Immature natural killer cell (primary cell): ENCODE data around the gene L3MBTL3. TPM values are rescaled to one million over a fixed set of nuclear protein-coding genes. Genes with fewer than 3 reads are reported as not detected.

Experiments
- DNase-seq, 3 donors: peaks; one replicate each; pipeline ENCODE4 v3.0.0; 2022; ENCODE audit warnings: mixed read lengths in 1 of 3
- H3K27ac Mint-ChIP-seq, 6 donors: one replicate each; pipeline ENCODE4 v1.8.0; 2020; ENCODE audit warnings: mixed read lengths in 6 of 6, mild to moderate bottlenecking in 5 of 6, inconsistent platforms in 4 of 6, moderate library complexity in 3 of 6
- H3K27me3 Mint-ChIP-seq, 3 donors: one replicate each; pipeline ENCODE4 v1.8.0; 2020 to 2021; ENCODE audit warnings: low read depth in 3 of 3, mild to moderate bottlenecking in 3 of 3, mixed read lengths in 3 of 3, moderate library complexity in 3 of 3, inconsistent platforms in 1 of 3
- H3K36me3 Mint-ChIP-seq, 3 donors: one replicate each; pipeline ENCODE4 v1.8.0; 2020; ENCODE audit warnings: mixed read lengths in 3 of 3, inconsistent platforms in 2 of 3, mild to moderate bottlenecking in 2 of 3
- H3K4me1 Mint-ChIP-seq, 2 donors: one replicate each; pipeline ENCODE4 v1.8.0; 2020; ENCODE audit warnings: inconsistent platforms in 2 of 2, mild to moderate bottlenecking in 2 of 2, mixed read lengths in 2 of 2, moderate library complexity in 1 of 2
- H3K4me3 Mint-ChIP-seq, 5 donors: one replicate each; pipeline ENCODE4 v1.8.0; 2020; ENCODE audit warnings: mild to moderate bottlenecking in 5 of 5, mixed read lengths in 5 of 5, inconsistent platforms in 3 of 5, moderate library complexity in 3 of 5
- H3K9me3 Mint-ChIP-seq, 6 donors: one replicate each; pipeline ENCODE4 v1.8.0; 2020; ENCODE audit warnings: mild to moderate bottlenecking in 6 of 6, mixed read lengths in 6 of 6, inconsistent platforms in 4 of 6, moderate library complexity in 3 of 6
- polyA plus RNA-seq, 3 donors: library from polyadenylated mRNA; unstranded; fragments of 300-500 nt; fragmentation: Illumina TruSeq; gene quantifications; one replicate each; pipeline ENCODE4 v1.2.3, GENCODE V29; 2021

Gene L3MBTL3
- polyA plus RNA-seq = 1 to 10 TPM; 2.3 to 5.3 (median 4.3) TPM

- Mint-ChIP-seq H3K36me3 (peaks cover 0 to 5% (median 4%) of the 10 kb centered on the region in 3 donors), H3K27ac (peak within 1 kb of the TSS; percentile 85 to 97 (median 93)), H3K27me3 (peaks cover 10 to 13% (median 11%) of the 10 kb centered on the region in 3 donors), H3K4me1 (peaks cover 7 to 16% of the 10 kb centered on the region in 2 donors), H3K9me3 (no peaks in the 10 kb centered on the region), H3K4me3 (peak within 1 kb of the TSS; percentile 99 to 100 (median 100))
- peak; percentile 81 to 85 (median 83) for DNase-seq
Observed at GRCh38 chr6:130018292-130018743, at the start of gene L3MBTL3. TSS of gene L3MBTL3 (plus strand) at chr6:130018581. CDS start at chr6:130042700, 24,119 bp downstream.

- Mint-ChIP-seq H3K27ac (no peak overlapping the region), H3K36me3 (no peaks in the 10 kb centered on the region), H3K9me3 (peaks cover 0 to 2% (median 0%) of the 10 kb centered on the region in 6 donors), H3K27me3 (peaks cover 2 to 4% (median 3%) of the 10 kb centered on the region in 3 donors), H3K4me1 (no peaks in the 10 kb centered on the region), H3K4me3 (no peak overlapping the region)
- no peak for DNase-seq
Observed at GRCh38 chr6:129969064-129969463, 49.3 kb upstream of the L3MBTL3 start.

- peaks cover 6 to 19% (median 9%) of the 10 kb centered on the region in 6 donors for H3K9me3 Mint-ChIP-seq
- peaks cover 0 to 10% (median 7%) of the 10 kb centered on the region in 3 donors for H3K36me3 Mint-ChIP-seq
- peaks cover 0 to 2% (median 1%) of the 10 kb centered on the region in 3 donors for H3K27me3 Mint-ChIP-seq
- H3K4me3 Mint-ChIP-seq = no peak overlapping the region
- no peaks in the 10 kb centered on the region for H3K4me1 Mint-ChIP-seq
- DNase-seq = no peak
- no peak overlapping the region for H3K27ac Mint-ChIP-seq
Observed at GRCh38 chr6:129976110-129976509, 42.3 kb upstream of the L3MBTL3 start.

- Mint-ChIP-seq H3K4me3 (no peak overlapping the region), H3K9me3 (peaks cover 6 to 19% (median 9%) of the 10 kb centered on the region in 6 donors), H3K27ac (no peak overlapping the region), H3K36me3 (peaks cover 0 to 10% (median 7%) of the 10 kb centered on the region in 3 donors), H3K27me3 (peaks cover 0 to 3% (median 1%) of the 10 kb centered on the region in 3 donors), H3K4me1 (no peaks in the 10 kb centered on the region)
- DNase-seq = no peak
Observed at GRCh38 chr6:129978148-129978916, 40.0 kb upstream of the L3MBTL3 start.

GRCh38 chr6:129980821-129981220 lies 37.6 kb upstream of the L3MBTL3 start:
- Mint-ChIP-seq H3K4me3 (no peak overlapping the region), H3K9me3 (peaks cover 6 to 19% (median 9%) of the 10 kb centered on the region in 6 donors), H3K36me3 (peaks cover 0 to 10% (median 7%) of the 10 kb centered on the region in 3 donors), H3K4me1 (peaks cover 0 to 5% of the 10 kb centered on the region in 2 donors), H3K27me3 (peaks cover 0 to 3% (median 1%) of the 10 kb centered on the region in 3 donors), H3K27ac (no peak overlapping the region)
- DNase-seq = no peak

- H3K27ac Mint-ChIP-seq = no peak overlapping the region
- peaks cover 6 to 19% (median 9%) of the 10 kb centered on the region in 6 donors for H3K9me3 Mint-ChIP-seq
- peaks cover 0 to 5% of the 10 kb centered on the region in 2 donors for H3K4me1 Mint-ChIP-seq
- H3K4me3 Mint-ChIP-seq = no peak overlapping the region
- no peak for DNase-seq
- H3K36me3 Mint-ChIP-seq = peaks cover 0 to 10% (median 7%) of the 10 kb centered on the region in 3 donors
- peaks cover 0 to 3% (median 1%) of the 10 kb centered on the region in 3 donors for H3K27me3 Mint-ChIP-seq
Observed at GRCh38 chr6:129981598-129981997, 36.8 kb upstream of the L3MBTL3 start.

- H3K9me3 Mint-ChIP-seq = no peaks in the 10 kb centered on the region
- H3K27ac Mint-ChIP-seq = peak overlapping the region in 4 of 6 donors; percentile 5 to 45 (median 11)
- H3K27me3 Mint-ChIP-seq = peaks cover 2 to 4% (median 3%) of the 10 kb centered on the region in 3 donors
- peak overlapping the region; percentile 15 to 38 (median 26) for H3K4me3 Mint-ChIP-seq
- no peaks in the 10 kb centered on the region for H3K36me3 Mint-ChIP-seq
- peak in 2 of 3 donors; percentile 2 to 3 for DNase-seq
- peaks cover 12 to 20% of the 10 kb centered on the region in 2 donors for H3K4me1 Mint-ChIP-seq
Observed at GRCh38 chr6:129989396-129989795, 29.0 kb upstream of the L3MBTL3 start.

- Mint-ChIP-seq H3K4me1 (peaks cover 12 to 15% of the 10 kb centered on the region in 2 donors), H3K27me3 (peaks cover 0 to 6% (median 5%) of the 10 kb centered on the region in 3 donors), H3K36me3 (no peaks in the 10 kb centered on the region), H3K4me3 (no peak overlapping the region), H3K27ac (no peak overlapping the region), H3K9me3 (no peaks in the 10 kb centered on the region)
- DNase-seq = no peak
Observed at GRCh38 chr6:129992881-129993280, 25.5 kb upstream of the L3MBTL3 start.

GRCh38 chr6:129994410-129994809 lies 24.0 kb upstream of the L3MBTL3 start:
- H3K36me3 Mint-ChIP-seq = no peaks in the 10 kb centered on the region
- H3K9me3 Mint-ChIP-seq = no peaks in the 10 kb centered on the region
- H3K27ac Mint-ChIP-seq = no peak overlapping the region

GRCh38 chr6:129996387-129996786 lies 22.0 kb upstream of the L3MBTL3 start:
- H3K9me3 Mint-ChIP-seq = no peaks in the 10 kb centered on the region
- no peaks in the 10 kb centered on the region for H3K36me3 Mint-ChIP-seq
- no peak overlapping the region for H3K27ac Mint-ChIP-seq
- peaks cover 0 to 8% (median 6%) of the 10 kb centered on the region in 3 donors for H3K27me3 Mint-ChIP-seq
- H3K4me3 Mint-ChIP-seq = no peak overlapping the region
- H3K4me1 Mint-ChIP-seq = no peaks in the 10 kb centered on the region
- no peak for DNase-seq

More at GRCh38 chr6:129994410-129994809, 24.0 kb upstream of the L3MBTL3 start:
- Mint-ChIP-seq H3K4me3 (no peak overlapping the region), H3K4me1 (peaks cover 5 to 6% of the 10 kb centered on the region in 2 donors), H3K27me3 (peaks cover 0 to 5% (median 5%) of the 10 kb centered on the region in 3 donors)
- no peak for DNase-seq

GRCh38 chr6:130000526-130001421 lies 17.6 kb upstream of the L3MBTL3 start:
- DNase-seq = no peak
- Mint-ChIP-seq H3K27me3 (peaks cover 0 to 11% (median 6%) of the 10 kb centered on the region in 3 donors), H3K36me3 (no peaks in the 10 kb centered on the region), H3K9me3 (no peaks in the 10 kb centered on the region), H3K4me3 (no peak overlapping the region), H3K27ac (no peak overlapping the region), H3K4me1 (no peaks in the 10 kb centered on the region)

- no peak for DNase-seq
- Mint-ChIP-seq H3K36me3 (no peaks in the 10 kb centered on the region), H3K4me1 (no peaks in the 10 kb centered on the region), H3K9me3 (no peaks in the 10 kb centered on the region), H3K27ac (no peak overlapping the region), H3K27me3 (peaks cover 2 to 6% (median 5%) of the 10 kb centered on the region in 3 donors), H3K4me3 (no peak overlapping the region)
Observed at GRCh38 chr6:130008236-130008873, 10.0 kb upstream of the L3MBTL3 start.

- Mint-ChIP-seq H3K27ac (no peak overlapping the region), H3K36me3 (no peaks in the 10 kb centered on the region), H3K27me3 (peaks cover 0 to 6% (median 2%) of the 10 kb centered on the region in 3 donors), H3K4me3 (no peak overlapping the region), H3K9me3 (no peaks in the 10 kb centered on the region), H3K4me1 (no peaks in the 10 kb centered on the region)
- DNase-seq = no peak
Observed at GRCh38 chr6:130009146-130009545, 9.2 kb upstream of the L3MBTL3 start.
